Nephron (organoid): ENCODE results near the gene TRIM17.

Experiments
- H3K27ac Mint-ChIP-seq, 3 experiments: 2 replicates each; pipeline ENCODE4 v1.8.0; 2020; ENCODE audit warnings: mixed read lengths in 3 of 3, mild to moderate bottlenecking in 2 of 3, moderate library complexity in 1 of 3
- H3K27me3 Mint-ChIP-seq: 2 replicates; pipeline ENCODE4 v1.8.0; 2021; ENCODE audit warnings: low read depth, mild to moderate bottlenecking, moderate library complexity, mixed read lengths
- H3K36me3 Mint-ChIP-seq: 2 replicates; pipeline ENCODE4 v1.8.0; 2020; ENCODE audit warnings: low read depth, mixed read lengths
- H3K4me1 Mint-ChIP-seq: 2 replicates; pipeline ENCODE4 v1.8.0; 2020; ENCODE audit warnings: mixed read lengths
- H3K4me3 Mint-ChIP-seq, 3 experiments: 2 replicates each; pipeline ENCODE4 v1.8.0; 2020; ENCODE audit warnings: mild to moderate bottlenecking in 3 of 3, mixed read lengths in 3 of 3, moderate library complexity in 2 of 3
- H3K9me3 Mint-ChIP-seq: 2 replicates; pipeline ENCODE4 v1.8.0; 2020; ENCODE audit warnings: mixed read lengths
- CTCF ChIP-seq, 3 experiments: fragments of 200-600 bp; sonication (generic); IDR thresholded peaks; one replicate each; pipeline ENCODE4 v1.5.0; 2021; ENCODE audit warnings: antibody characterized with exemption in 3 of 3; ENCODE audit not compliant: unreplicated experiment in 3 of 3

TRIM17 gene

GRCh38 chr1:228445843-228446650 lies 29.4 kb upstream of the TRIM17 start:
- Mint-ChIP-seq H3K4me1 (peaks cover 9% of the 10 kb centered on the region), H3K27ac (peak overlapping the region; percentile 61 to 74 (median 72)), H3K9me3 (no peaks in the 10 kb centered on the region), H3K27me3 (peaks cover 47% of the 10 kb centered on the region), H3K4me3 (peak overlapping the region; percentile 85 to 91 (median 89)), H3K36me3 (no peaks in the 10 kb centered on the region)
- no peak for TF ChIP-seq CTCF (IDR thresholded peaks at IDR 0.05; ENCODE audit: unreplicated experiment in 3 of 3)

GRCh38 chr1:228445490-228445842 lies 28.8 kb upstream of the TRIM17 start:
- no peak for TF ChIP-seq CTCF (IDR thresholded peaks at IDR 0.05; ENCODE audit: unreplicated experiment in 3 of 3)
- H3K4me1 Mint-ChIP-seq, result peaks cover 9% of the 10 kb centered on the region
- H3K36me3 Mint-ChIP-seq, result no peaks in the 10 kb centered on the region
- H3K4me3 Mint-ChIP-seq, result peak overlapping the region; percentile 85 to 91 (median 89)
- peaks cover 49% of the 10 kb centered on the region for H3K27me3 Mint-ChIP-seq
- peak overlapping the region; percentile 61 to 74 (median 72) for H3K27ac Mint-ChIP-seq
- H3K9me3 Mint-ChIP-seq, result no peaks in the 10 kb centered on the region

GRCh38 chr1:228443395-228443794 lies 26.7 kb upstream of the TRIM17 start:
- no peaks in the 10 kb centered on the region for H3K9me3 Mint-ChIP-seq
- H3K27ac Mint-ChIP-seq, result no peak overlapping the region
- H3K4me1 Mint-ChIP-seq, result peaks cover 9% of the 10 kb centered on the region
- peaks cover 49% of the 10 kb centered on the region for H3K27me3 Mint-ChIP-seq
- no peaks in the 10 kb centered on the region for H3K36me3 Mint-ChIP-seq
- no peak overlapping the region for H3K4me3 Mint-ChIP-seq
- no peak for TF ChIP-seq CTCF (IDR thresholded peaks at IDR 0.05; ENCODE audit: unreplicated experiment in 3 of 3)

GRCh38 chr1:228440761-228441500 lies 24.3 kb upstream of the TRIM17 start:
- TF ChIP-seq CTCF (IDR thresholded peaks at IDR 0.05; ENCODE audit: unreplicated experiment in 3 of 3), result no peak

GRCh38 chr1:228438266-228438665 lies 21.6 kb upstream of the TRIM17 start:
- Mint-ChIP-seq H3K27me3 (peaks cover 22% of the 10 kb centered on the region), H3K27ac (no peak overlapping the region), H3K36me3 (no peaks in the 10 kb centered on the region), H3K9me3 (no peaks in the 10 kb centered on the region), H3K4me3 (no peak overlapping the region), H3K4me1 (no peaks in the 10 kb centered on the region)
- TF ChIP-seq CTCF (IDR thresholded peaks at IDR 0.05; ENCODE audit: unreplicated experiment in 3 of 3), result no peak

More at GRCh38 chr1:228440761-228441500, 24.3 kb upstream of the TRIM17 start:
- Mint-ChIP-seq H3K9me3 (no peaks in the 10 kb centered on the region), H3K4me1 (peaks cover 9% of the 10 kb centered on the region), H3K4me3 (no peak overlapping the region), H3K36me3 (no peaks in the 10 kb centered on the region), H3K27ac (peak overlapping the region in 1 of 3 experiments; percentile 82), H3K27me3 (peaks cover 30% of the 10 kb centered on the region)
